Activated T-helper 1 cell treated with anti-CD3 and anti-CD28 coated beads, Interleukin-12 subunit alpha, Interleukin-12 subunit beta, Interleukin-2, Interleukin-4 antibody, amounts not matched to agents 30 ng/mL and 10 ng/mL and 1 ng/mL, durations not matched to agents 14 hours and 24 hours and 36 hours (primary cell): ENCODE results near the gene KHDRBS1. TPM values are rescaled to one million over a fixed set of nuclear protein-coding genes. Genes with fewer than 3 reads are reported as not detected.
A peak's percentile ranks its signal among the peaks of the same experiment; 100 is the strongest.

Experiments
- DNase-seq: peaks from one replicate; pipeline ENCODE4 v3.0.0; 2021; ENCODE audit warnings: low spot score
- H3K27ac Mint-ChIP-seq: one replicate; pipeline ENCODE4 v1.8.0; 2021; ENCODE audit warnings: mild to moderate bottlenecking, mixed read lengths
- H3K27me3 Mint-ChIP-seq: one replicate; pipeline ENCODE4 v1.8.0; 2022; ENCODE audit warnings: mild to moderate bottlenecking, moderate library complexity, mixed read lengths; ENCODE audit not compliant: insufficient read depth
- H3K36me3 Mint-ChIP-seq: one replicate; pipeline ENCODE4 v1.8.0; 2021; ENCODE audit warnings: low read depth, mixed read lengths
- H3K4me1 Mint-ChIP-seq: one replicate; pipeline ENCODE4 v1.8.0; 2021; ENCODE audit warnings: low read depth, mixed read lengths
- H3K4me3 Mint-ChIP-seq: one replicate; pipeline ENCODE4 v1.8.0; 2021; ENCODE audit warnings: mild to moderate bottlenecking, moderate library complexity, mixed read lengths
- H3K9me3 Mint-ChIP-seq: one replicate; pipeline ENCODE4 v1.8.0; 2021; ENCODE audit warnings: mixed read lengths
- intact Hi-C: fragments of 100-400 bp; cut with micrococcal nuclease; formaldehyde crosslinking; loops from one replicate; pipeline ENCODE4 v1.15.1; 2024
- total RNA-seq: library from RNA; stranded (reverse); gene quantifications from 2 replicates; pipeline ENCODE4 v1.2.3, GENCODE V29; 2022

The KHDRBS1 gene, protein sequence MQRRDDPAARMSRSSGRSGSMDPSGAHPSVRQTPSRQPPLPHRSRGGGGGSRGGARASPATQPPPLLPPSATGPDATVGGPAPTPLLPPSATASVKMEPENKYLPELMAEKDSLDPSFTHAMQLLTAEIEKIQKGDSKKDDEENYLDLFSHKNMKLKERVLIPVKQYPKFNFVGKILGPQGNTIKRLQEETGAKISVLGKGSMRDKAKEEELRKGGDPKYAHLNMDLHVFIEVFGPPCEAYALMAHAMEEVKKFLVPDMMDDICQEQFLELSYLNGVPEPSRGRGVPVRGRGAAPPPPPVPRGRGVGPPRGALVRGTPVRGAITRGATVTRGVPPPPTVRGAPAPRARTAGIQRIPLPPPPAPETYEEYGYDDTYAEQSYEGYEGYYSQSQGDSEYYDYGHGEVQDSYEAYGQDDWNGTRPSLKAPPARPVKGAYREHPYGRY
- total RNA-seq: 156 and 158 TPM in 2 replicates

DNA sequence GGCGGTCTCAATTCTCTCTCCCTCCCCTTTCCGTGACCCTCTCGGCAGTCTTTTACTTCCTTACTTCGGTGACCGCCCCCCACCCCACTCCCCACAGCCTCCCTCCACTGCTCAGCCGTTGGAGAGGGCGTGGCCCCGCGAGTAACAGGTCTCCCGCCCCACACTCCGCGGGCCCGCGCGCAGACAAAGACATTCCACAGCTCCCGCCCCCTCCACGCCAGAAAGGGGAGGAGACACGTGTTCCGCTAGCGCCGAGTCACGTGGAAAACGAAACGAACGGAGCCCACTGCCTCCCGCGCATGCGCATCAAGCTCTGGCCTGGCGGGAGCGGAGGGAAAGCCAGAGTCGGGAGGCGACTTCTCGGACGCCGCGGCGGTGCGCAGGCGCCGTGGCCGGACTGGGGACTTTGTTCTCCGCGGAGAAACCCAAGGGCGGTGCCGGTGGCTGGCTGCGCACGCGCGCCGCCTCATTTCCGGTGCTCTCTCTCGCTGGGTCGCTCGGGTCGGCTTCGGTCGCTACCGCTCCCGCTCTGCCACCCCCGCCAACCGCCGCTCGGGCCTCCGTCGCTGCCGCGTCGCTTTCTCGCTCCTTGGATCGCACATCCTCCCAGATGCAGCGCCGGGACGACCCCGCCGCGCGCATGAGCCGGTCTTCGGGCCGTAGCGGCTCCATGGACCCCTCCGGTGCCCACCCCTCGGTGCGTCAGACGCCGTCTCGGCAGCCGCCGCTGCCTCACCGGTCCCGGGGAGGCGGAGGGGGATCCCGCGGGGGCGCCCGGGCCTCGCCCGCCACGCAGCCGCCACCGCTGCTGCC is at the start of gene KHDRBS1:
Gene KHDRBS1, plus strand, starts transcription at position 483 of the 813 bp plus-strand sequence. Its CDS starts 128 bp downstream, at position 611.
- intact Hi-C loops: loop anchor here (2.0 to 5.0 kb wide), 3 partner anchors 59 to 95 kb away; partner anchors contain the start of genes KPNA6 and TMEM39B
- H3K27ac Mint-ChIP-seq: peak within 1 kb of the TSS; percentile 97
- DNase-seq: peak; percentile 99
- H3K4me3 Mint-ChIP-seq: peak within 1 kb of the TSS; percentile 99
- no peaks in the 10 kb centered on the region for H3K27me3 Mint-ChIP-seq
- H3K4me1 Mint-ChIP-seq: peaks cover 31% of the 10 kb centered on the region
- H3K36me3 Mint-ChIP-seq: peaks cover 19% of the 10 kb centered on the region
- no peaks in the 10 kb centered on the region for H3K9me3 Mint-ChIP-seq

DNA sequence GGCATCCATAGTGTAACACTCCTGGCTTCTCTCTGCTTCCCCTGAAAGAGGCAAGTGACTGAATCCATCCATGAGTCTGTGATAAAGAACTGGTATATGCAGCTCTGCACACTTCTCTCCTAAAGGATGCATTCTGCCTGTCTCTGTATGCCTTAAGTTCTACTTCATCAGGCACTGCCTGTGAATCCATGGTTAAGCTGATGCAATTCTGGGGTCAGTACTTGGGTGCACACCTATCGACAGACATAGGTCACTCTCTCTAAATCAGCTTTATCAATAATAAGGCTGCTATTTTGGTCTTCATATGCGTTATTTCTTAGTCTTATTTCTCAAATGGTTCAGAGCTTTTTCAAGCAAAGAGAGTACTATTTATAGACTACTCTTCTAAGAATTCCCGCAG is 42.8 kb upstream of the KHDRBS1 start:
- Mint-ChIP-seq H3K27me3 (peaks cover 9% of the 10 kb centered on the region), H3K9me3 (no peaks in the 10 kb centered on the region), H3K36me3 (no peaks in the 10 kb centered on the region), H3K4me3 (no peak overlapping the region), H3K27ac (no peak overlapping the region), H3K4me1 (peaks cover 9% of the 10 kb centered on the region)
- no peak for DNase-seq
- intact Hi-C loops: no loop called here

DNA sequence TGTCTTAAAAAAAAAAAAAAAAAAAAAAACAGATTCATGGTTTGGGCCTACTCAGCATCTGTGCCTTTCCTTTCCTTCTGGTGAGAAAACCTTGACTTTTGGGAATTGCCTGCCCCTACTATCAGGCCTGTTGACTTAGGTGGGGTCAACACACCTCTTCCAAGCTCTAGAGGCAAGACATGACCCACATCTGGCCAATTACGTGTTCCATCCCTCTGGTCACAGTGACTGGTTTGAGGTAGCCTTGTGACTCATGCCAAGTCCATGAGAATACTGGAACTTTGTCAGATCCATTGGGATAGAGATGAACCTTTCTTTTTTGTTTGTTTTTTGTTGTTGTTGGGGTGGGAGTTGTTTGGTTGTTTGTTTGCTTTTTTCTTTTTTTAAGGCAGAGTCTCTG is 37.3 kb upstream of the KHDRBS1 start:
- Mint-ChIP-seq H3K27ac (no peak overlapping the region), H3K4me3 (no peak overlapping the region), H3K27me3 (no peaks in the 10 kb centered on the region), H3K4me1 (peaks cover 11% of the 10 kb centered on the region), H3K9me3 (no peaks in the 10 kb centered on the region), H3K36me3 (no peaks in the 10 kb centered on the region)
- intact Hi-C loops: no loop called here
- DNase-seq: no peak

DNA sequence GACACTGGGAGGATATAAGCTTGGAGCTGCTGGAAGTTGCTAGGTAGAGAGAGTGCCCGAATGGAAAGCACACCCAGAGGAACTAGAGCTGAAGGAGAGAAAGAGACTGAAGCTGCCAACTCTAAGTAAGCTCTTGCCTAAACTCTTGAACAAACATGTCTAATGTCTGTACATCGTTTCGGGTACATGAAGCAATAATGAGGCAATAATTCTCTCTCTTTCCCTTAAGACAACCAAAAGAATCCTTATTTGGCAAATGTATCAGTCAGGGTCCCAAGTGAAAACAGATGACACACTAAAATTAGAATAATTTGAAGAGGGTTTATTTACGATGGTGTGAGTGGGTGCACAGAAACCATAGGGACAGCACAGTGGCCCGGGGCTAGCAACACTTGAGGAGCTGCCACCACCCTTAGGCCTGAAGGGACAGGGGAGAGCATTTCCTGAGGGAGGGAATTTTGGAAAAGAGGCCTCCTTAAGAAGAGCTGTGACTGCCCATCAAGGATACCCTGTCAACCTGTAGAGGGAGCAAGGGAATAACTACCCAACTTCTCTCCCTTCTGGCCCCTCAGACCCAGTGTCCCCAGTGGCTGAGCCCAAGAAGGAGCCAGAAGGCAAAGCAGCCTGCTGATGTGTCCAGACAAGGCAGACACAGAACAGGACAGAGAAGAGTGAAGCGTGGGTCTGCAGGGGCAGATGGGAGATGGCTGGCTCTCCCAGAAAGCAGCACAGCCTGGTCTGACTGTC is 36.1 kb upstream of the KHDRBS1 start:
- peaks cover 22% of the 10 kb centered on the region for H3K4me1 Mint-ChIP-seq
- DNase-seq: no peak
- H3K36me3 Mint-ChIP-seq: no peaks in the 10 kb centered on the region
- no peaks in the 10 kb centered on the region for H3K9me3 Mint-ChIP-seq
- H3K27ac Mint-ChIP-seq: no peak overlapping the region
- intact Hi-C loops: no loop called here
- H3K4me3 Mint-ChIP-seq: no peak overlapping the region
- no peaks in the 10 kb centered on the region for H3K27me3 Mint-ChIP-seq

DNA sequence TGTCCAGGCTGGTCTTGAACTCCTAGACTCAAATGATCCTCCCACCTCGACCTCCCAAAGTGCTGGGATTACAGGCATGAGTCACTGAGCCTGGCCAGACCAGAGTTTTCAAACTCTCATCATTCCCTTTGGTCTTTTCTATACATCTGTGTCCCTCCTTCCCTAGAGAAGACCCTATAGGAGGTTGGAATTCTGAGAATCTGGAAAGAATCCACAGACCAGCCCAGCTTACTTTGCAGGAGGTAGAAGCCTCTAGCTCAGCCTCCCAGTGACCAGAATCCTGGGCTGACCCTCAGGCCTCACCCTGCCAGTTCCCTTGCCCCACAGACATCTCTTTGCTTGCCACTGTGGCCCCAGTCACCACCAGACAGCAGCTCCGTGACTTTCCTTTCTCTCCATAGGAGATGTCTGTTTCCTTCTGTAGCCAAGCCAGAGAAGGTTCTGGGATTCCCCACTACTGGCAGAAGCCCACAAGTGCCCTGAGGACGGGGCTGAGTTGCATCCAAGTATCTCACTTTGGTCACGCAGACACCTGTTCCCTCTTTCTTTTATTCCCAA is 34.7 kb upstream of the KHDRBS1 start:
- Mint-ChIP-seq H3K27me3 (no peaks in the 10 kb centered on the region), H3K4me1 (peaks cover 33% of the 10 kb centered on the region), H3K27ac (no peak overlapping the region), H3K36me3 (no peaks in the 10 kb centered on the region), H3K4me3 (no peak overlapping the region), H3K9me3 (no peaks in the 10 kb centered on the region)
- intact Hi-C loops: no loop called here
- DNase-seq: no peak

DNA sequence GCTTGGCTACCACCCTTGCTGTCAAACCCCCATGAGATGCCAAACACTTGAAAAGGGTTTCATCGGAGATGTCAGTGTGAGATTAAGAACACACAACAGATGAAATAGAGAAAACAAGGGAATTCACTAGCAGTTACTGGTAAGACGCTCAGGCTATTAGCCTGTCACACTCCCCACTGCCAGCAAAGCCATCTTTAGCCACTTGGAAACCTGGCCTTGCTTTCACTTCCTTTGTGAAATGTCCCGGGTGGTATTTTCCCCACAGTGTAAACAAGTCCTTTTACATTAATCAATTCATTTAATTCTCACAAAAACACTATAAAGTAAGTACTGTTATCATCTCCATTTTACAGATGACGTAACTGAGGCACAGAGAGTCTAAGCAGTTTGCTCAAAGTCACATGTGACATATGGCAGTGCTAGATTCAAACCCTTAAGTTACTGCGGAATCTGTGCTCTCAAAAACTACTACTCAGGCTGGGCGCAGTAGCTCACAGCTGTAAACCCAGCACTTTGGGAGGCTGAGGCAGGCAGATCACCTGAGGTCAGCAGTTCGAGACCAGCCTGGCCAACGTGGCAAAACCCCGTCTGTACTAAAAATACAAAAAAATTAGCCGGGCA is 32.7 kb upstream of the KHDRBS1 start:
- H3K36me3 Mint-ChIP-seq: no peaks in the 10 kb centered on the region
- DNase-seq: no peak
- H3K27ac Mint-ChIP-seq: peak overlapping the region; percentile 75
- intact Hi-C loops: no loop called here
- no peaks in the 10 kb centered on the region for H3K27me3 Mint-ChIP-seq
- no peaks in the 10 kb centered on the region for H3K9me3 Mint-ChIP-seq
- peaks cover 47% of the 10 kb centered on the region for H3K4me1 Mint-ChIP-seq
- H3K4me3 Mint-ChIP-seq: peak overlapping the region; percentile 53

DNA sequence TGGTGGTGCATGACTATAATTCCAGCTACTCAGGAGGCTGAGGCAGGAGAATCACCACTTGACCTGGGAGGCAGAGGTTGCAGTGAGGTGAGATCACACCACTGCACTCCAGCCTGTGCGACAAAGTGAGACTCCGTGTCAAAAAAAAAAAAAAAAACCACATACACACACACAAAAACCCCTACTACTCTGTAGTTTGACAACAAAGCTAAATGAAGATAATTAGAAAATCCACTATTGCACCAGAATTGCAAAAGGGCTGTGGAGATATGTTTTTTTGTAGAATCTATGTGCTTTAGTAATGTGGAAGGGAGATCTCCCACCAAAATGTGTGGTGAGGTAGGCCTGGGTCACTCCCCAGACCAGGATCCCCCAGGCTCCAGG is 32.2 kb upstream of the KHDRBS1 start:
- H3K4me1 Mint-ChIP-seq: peaks cover 47% of the 10 kb centered on the region
- no peaks in the 10 kb centered on the region for H3K36me3 Mint-ChIP-seq
- no peak for DNase-seq
- peak overlapping the region; percentile 53 for H3K4me3 Mint-ChIP-seq
- no peaks in the 10 kb centered on the region for H3K27me3 Mint-ChIP-seq
- intact Hi-C loops: no loop called here
- peak overlapping the region; percentile 75 for H3K27ac Mint-ChIP-seq
- H3K9me3 Mint-ChIP-seq: no peaks in the 10 kb centered on the region

DNA sequence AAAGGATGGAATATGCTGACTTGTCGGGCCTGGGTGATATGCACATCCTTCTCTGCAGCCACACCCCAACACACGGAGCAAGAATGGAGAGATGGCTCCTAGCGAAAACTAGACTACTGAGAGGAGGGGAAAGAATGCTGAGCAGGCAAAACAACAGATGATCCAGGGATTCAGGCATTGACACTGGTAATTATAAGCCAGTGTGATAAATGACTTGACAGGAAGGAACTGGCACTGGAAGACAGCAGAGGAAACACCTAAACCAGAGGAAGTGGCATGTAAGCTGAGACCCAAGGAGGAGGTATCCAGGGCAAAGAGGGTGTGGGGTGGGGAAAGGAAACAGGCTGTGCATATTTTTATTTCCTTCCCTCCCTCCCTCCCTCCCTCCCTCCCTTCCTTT is 31.7 kb upstream of the KHDRBS1 start:
- H3K36me3 Mint-ChIP-seq: no peaks in the 10 kb centered on the region
- peak; percentile 25 for DNase-seq
- peaks cover 52% of the 10 kb centered on the region for H3K4me1 Mint-ChIP-seq
- H3K4me3 Mint-ChIP-seq: peak overlapping the region; percentile 24
- H3K9me3 Mint-ChIP-seq: no peaks in the 10 kb centered on the region
- H3K27ac Mint-ChIP-seq: peak overlapping the region; percentile 75
- H3K27me3 Mint-ChIP-seq: no peaks in the 10 kb centered on the region
- intact Hi-C loops: no loop called here

DNA sequence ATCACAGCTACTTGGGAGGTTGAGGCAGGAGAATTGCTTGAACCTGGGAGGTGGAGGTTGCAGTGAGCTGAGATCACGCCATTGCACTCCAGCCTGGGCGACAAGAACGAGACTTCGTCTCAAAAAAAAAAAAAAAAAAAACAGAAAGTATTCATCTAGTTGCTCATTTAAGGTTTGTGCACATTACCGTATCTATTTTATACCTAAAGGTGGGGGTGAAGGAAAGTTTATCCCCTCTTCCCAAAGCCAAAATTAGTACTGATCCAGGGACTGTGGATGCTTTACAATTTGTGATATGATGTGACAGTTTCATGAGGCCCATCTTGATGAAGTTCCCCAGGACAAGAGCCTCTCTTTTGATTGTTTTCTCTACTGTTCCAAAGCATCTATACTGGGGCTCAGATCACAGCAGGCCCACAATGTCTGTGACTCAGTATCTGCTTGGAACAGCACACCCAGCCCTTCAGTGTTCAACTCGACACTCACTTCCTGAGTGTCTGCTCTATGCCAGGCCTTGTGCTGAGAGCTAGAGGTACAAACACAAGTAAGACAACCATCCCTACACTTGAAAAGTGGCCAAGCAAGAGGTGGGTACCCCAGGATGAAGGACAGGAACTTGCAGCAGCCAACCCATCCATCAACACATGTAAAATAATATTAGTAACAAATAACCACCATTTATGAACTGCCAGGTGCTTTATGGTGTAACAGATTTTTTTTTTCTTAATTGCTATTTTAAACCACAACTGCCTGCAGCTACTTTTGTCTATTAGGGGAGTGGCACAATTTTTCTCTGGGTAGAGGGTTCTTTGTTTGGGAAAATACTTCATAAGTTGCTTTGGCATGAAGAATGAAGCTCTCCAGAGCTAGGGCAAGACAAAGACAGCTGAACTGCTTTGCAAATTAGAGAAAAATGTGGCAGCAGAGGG is 29.0 kb upstream of the KHDRBS1 start:
- Mint-ChIP-seq H3K27me3 (no peaks in the 10 kb centered on the region), H3K27ac (peak overlapping the region; percentile 86), H3K4me1 (peaks cover 58% of the 10 kb centered on the region), H3K36me3 (no peaks in the 10 kb centered on the region), H3K9me3 (no peaks in the 10 kb centered on the region), H3K4me3 (peak overlapping the region; percentile 53)
- DNase-seq: no peak
- intact Hi-C loops: no loop called here

DNA sequence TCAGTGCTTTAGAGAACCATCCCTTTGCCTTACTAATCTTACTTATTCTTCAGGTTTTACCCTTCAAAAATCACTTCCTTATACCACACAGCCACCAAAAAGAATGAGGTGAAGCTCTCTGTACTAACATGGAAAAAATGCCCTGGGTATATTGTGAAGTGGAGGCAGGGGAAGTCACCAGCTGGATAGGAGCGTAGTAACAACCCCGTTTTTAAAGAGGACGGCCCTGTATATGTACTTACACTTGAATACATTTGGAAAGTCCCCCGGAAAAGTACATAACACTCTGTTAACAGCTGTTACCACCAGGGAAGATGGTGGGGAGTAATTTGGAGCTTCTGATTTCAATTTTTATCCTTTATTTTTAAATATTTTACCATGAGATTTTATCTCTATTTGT is 28.2 kb upstream of the KHDRBS1 start:
- peak overlapping the region; percentile 86 for H3K27ac Mint-ChIP-seq
- H3K4me1 Mint-ChIP-seq: peaks cover 65% of the 10 kb centered on the region
- H3K36me3 Mint-ChIP-seq: no peaks in the 10 kb centered on the region
- peak overlapping the region; percentile 53 for H3K4me3 Mint-ChIP-seq
- no peaks in the 10 kb centered on the region for H3K27me3 Mint-ChIP-seq
- intact Hi-C loops: no loop called here
- DNase-seq: no peak
- H3K9me3 Mint-ChIP-seq: no peaks in the 10 kb centered on the region

DNA sequence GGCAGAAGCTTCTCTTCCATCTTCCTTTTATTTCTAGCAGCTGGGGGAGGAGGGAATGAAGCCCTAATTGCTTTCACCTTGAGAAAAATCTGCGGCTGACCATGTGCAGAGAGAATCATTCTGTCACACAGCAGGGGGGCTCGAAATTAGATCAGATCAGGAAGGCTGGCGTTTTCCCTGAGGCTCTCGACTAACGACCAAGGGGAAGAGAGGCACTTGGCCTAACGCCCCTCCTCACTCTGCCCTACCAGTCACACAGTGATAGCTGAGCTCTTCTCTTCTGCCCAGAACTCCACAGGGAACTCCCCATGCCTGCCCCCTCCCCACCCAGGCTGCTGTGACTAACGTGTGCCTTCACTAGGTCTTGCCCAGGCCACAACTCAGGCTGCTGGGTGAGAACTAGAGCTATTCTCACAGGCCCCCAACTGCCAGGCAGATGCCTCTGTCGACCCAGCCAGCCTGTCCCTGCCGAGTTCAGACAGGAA is 26.5 kb upstream of the KHDRBS1 start:
- no peak for DNase-seq
- Mint-ChIP-seq H3K4me3 (no peak overlapping the region), H3K36me3 (no peaks in the 10 kb centered on the region), H3K4me1 (peaks cover 57% of the 10 kb centered on the region), H3K27ac (no peak overlapping the region), H3K9me3 (no peaks in the 10 kb centered on the region), H3K27me3 (no peaks in the 10 kb centered on the region)
- intact Hi-C loops: no loop called here
